Measurements from ENCODE around the gene ITGAX. TPM values are rescaled to one million over a fixed set of nuclear protein-coding genes. Genes with fewer than 3 reads are reported as not detected.

Gene ITGAX
- total and polyA plus RNA-seq, 2 of the 8 experiments (the other 6 are each of a cell fraction or from before 2014, with no cell fraction given) = 0.30 TPM; not detected in 1

DNA sequence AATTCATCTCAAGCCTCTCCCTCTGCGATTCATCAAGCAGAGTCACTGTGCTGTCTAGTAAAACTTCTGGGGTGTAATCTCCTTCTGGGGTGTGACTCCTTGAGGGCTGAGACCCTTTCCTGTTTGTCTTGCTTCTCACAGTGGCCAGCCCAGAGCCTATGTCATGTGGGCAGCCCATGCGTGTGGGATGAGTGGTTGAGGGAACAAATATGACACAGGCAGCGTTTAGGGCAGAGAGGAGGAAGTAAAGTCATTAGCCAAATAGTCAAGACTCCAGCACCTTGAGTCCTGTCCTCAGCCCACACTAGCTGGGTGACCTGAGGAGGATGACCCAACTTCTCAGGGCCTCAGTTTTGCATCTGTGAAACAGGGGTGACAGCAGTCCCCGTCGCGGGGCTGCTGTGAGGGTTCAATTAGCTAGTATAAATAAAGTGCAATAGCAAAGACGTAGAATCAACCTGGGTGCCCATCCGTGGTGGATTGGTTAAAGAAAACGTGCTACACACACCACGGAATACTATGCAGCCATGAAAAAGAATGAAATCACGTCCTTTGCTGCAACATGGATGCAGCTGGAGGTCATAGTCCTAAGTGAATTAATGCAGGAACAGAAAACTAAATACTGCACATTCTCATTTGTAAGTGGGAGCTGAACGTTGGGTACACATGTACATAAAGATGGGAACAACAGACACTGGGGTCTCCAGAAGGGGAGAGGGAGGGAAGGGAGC lies 4.5 kb upstream of the ITGAX start:
- H2AK5ac ChIP-seq (ENCODE audit: low read depth, low read length) = no peak overlapping the region
- no peak for DNase-seq (ENCODE audit: low read depth in 1 of 2, low spot score in 2 of 2)
- no peak overlapping the region for H2BK5ac ChIP-seq (ENCODE audit: low read depth, low read length)
- no peak overlapping the region for H4K8ac ChIP-seq (ENCODE audit: extremely low read depth, insufficient read depth, low read length)
- H3K4me1 ChIP-seq (replicated peaks in 1 of 4; ENCODE audit: control insufficient read depth in 3 of 4, insufficient read depth in 4 of 4, low read length in 3 of 4) = 0 out of 7 replicates have a peak, but pooled peaks cover 0 to 4% (median 1%) of the 10 kb centered on the region in 4 experiments
- no peak overlapping the region for H2BK15ac ChIP-seq (ENCODE audit: low read length)
- H4K5ac ChIP-seq (ENCODE audit: insufficient read length, low read depth, low read length) = no peak overlapping the region
- no peak overlapping the region for H3K4me3 ChIP-seq (ENCODE audit: extremely low read depth in 1 of 4, insufficient read depth in 2 of 4, low read depth in 3 of 4, low read length in 4 of 4)
- H3K4ac ChIP-seq (replicated peaks; ENCODE audit: insufficient read length, low read depth, low read length) = no peak overlapping the region
- ChIA-PET CTCF (ENCODE audit: partially characterized antibody) (no interaction called here), POLR2A (ENCODE audit: partially characterized antibody) (no interaction called here)
- no peaks in the 10 kb centered on the region for H3K79me2 ChIP-seq (ENCODE audit: control insufficient read depth in 1 of 2, insufficient read depth in 2 of 2, low read length in 2 of 2)
- no peak overlapping the region for H3K23ac ChIP-seq (ENCODE audit: insufficient read length)
- H3K9me3 ChIP-seq (ENCODE audit: insufficient read depth in 2 of 2, low read depth in 1 of 2, low read length in 1 of 2) = no peaks in the 10 kb centered on the region
- no peak overlapping the region for H3K18ac ChIP-seq (ENCODE audit: extremely low read depth, low read length)
- H4K20me1 ChIP-seq (replicated peaks in 1 of 2; ENCODE audit: control insufficient read depth in 1 of 2, insufficient read depth in 2 of 2, low read length in 2 of 2) = no peaks in the 10 kb centered on the region
- no peak overlapping the region for H3K14ac ChIP-seq (ENCODE audit: insufficient read length)
- 82% methylated on average over 12 of the region's 12 CpGs; no CpG with 5 or more reads in 1 of the 2 experiments for WGBS, 2 experiments (ENCODE audit: extremely low coverage in 1 of 2, insufficient coverage in 1 of 2, insufficient read length in 1 of 2, insufficient replicate concordance in 2 of 2, low coverage in 1 of 2, low lambda C conversion rate in 2 of 2, missing lambda C conversion rate in 1 of 2)
- no peak overlapping the region for H3K27ac ChIP-seq (ENCODE audit: low read depth, low read length)
- no peak overlapping the region for H3K56ac ChIP-seq (replicated peaks; ENCODE audit: insufficient read length, low read depth, low read length)
- peaks cover 1% of the 10 kb centered on the region; the same call in 1 of the 2 replicates for H3K23me2 ChIP-seq (ENCODE audit: low read depth, low read length)
- H3K79me1 ChIP-seq (ENCODE audit: low read depth, low read length) = no peaks in the 10 kb centered on the region
- no peaks in the 10 kb centered on the region for H3K27me3 ChIP-seq (replicated peaks in 1 of 4; ENCODE audit: control insufficient read depth in 3 of 4, extremely low read depth in 1 of 4, insufficient read depth in 3 of 4, low read length in 3 of 4)
- FAIRE-seq = no peak
- H3K9ac ChIP-seq (replicated peaks in 1 of 4; ENCODE audit: extremely low read depth in 1 of 4, low read depth in 3 of 4, low read length in 3 of 4) = no peak overlapping the region
- H2BK20ac ChIP-seq (ENCODE audit: low read length) = no peak overlapping the region
- no peak overlapping the region for H2AFZ ChIP-seq (ENCODE audit: low read length)
- H3K4me2 ChIP-seq (ENCODE audit: insufficient read depth in 1 of 2, low read depth in 2 of 2, low read length in 2 of 2) = no peak overlapping the region
- no peak overlapping the region for H4K91ac ChIP-seq (replicated peaks; ENCODE audit: insufficient read length, low read length)
- TF ChIP-seq EGR1 (IDR thresholded peaks at IDR 0.05; ENCODE audit: borderline replicate concordance, low read depth, low read length) (no peak), SP4 (IDR thresholded peaks at IDR 0.05; ENCODE audit: low read length) (no peak), ZNF274 (IDR thresholded peaks at IDR 0.05; ENCODE audit: borderline replicate concordance, extremely low read depth, low read length) (no peak), KDM1A (IDR thresholded peaks at IDR 0.05; ENCODE audit: borderline replicate concordance, low read length) (peak; percentile 65; the same call in 1 of the 2 replicates), SIX5 (IDR thresholded peaks at IDR 0.05; ENCODE audit: low read depth, low read length) (no peak), BRCA1 (IDR thresholded peaks at IDR 0.05; ENCODE audit: low read depth, low read length) (no peak), NRF1 (IDR thresholded peaks at IDR 0.05; ENCODE audit: low read depth, low read length) (no peak), GABPA (IDR thresholded peaks at IDR 0.05; ENCODE audit: borderline replicate concordance, insufficient read depth, low read length) (no peak)
- H2BK120ac ChIP-seq (replicated peaks; ENCODE audit: low read depth, low read length) = no peak overlapping the region
- H3K36me3 ChIP-seq (ENCODE audit: control insufficient read depth in 2 of 4, insufficient read depth in 4 of 4, low read length in 3 of 4) = no peaks in the 10 kb centered on the region
- H2BK12ac ChIP-seq (ENCODE audit: low read depth, low read length) = no peak overlapping the region

Measured in H1 (cell line).